WTC11 (cell line): ENCODE results near the gene ADAMTS2. TPM values are rescaled to one million over a fixed set of nuclear protein-coding genes. Genes with fewer than 3 reads are reported as not detected.

Experiments used
- ATAC-seq: fragments of 200-7000 bp; cut with Tn5 transposase; 2 replicates; pipeline ENCODE4 v1.10.0; 2021; ENCODE audit warnings: mild to moderate bottlenecking, moderate library complexity
- CTCF ChIA-PET: fragments of 300-600 bp; sonication (Branson Sonifier 250); formaldehyde crosslinking; loops from one replicate; lab custom pipeline; 2021; ENCODE audit warnings: antibody characterized with exemption; lab: Charles Lee
- POLR2A ChIA-PET: fragments of 350-600 bp; sonication (Branson Sonifier 250); formaldehyde crosslinking; loops from one replicate; lab custom pipeline; 2021; ENCODE audit warnings: antibody characterized with exemption; lab: Charles Lee
- DNase-seq: peaks from one replicate; pipeline ENCODE4 v3.0.0; 2021; ENCODE audit warnings: low spot score
- H3K27ac Mint-ChIP-seq: 2 replicates; pipeline ENCODE4 v1.8.0; 2021; ENCODE audit warnings: mixed read lengths
- H3K27me3 Mint-ChIP-seq: 2 replicates; pipeline ENCODE4 v1.8.0; 2021; ENCODE audit warnings: low read depth, mild to moderate bottlenecking, moderate library complexity, mixed read lengths
- H3K36me3 Mint-ChIP-seq: 2 replicates; pipeline ENCODE4 v1.8.0; 2021; ENCODE audit warnings: mixed read lengths
- H3K4me1 Mint-ChIP-seq: 2 replicates; pipeline ENCODE4 v1.8.0; 2022; ENCODE audit warnings: mixed read lengths
- H3K4me3 Mint-ChIP-seq: 2 replicates; pipeline ENCODE4 v1.8.0; 2021; ENCODE audit warnings: mild to moderate bottlenecking, moderate library complexity, mixed read lengths
- H3K9me3 Mint-ChIP-seq: 2 replicates; pipeline ENCODE4 v1.8.0; 2021; ENCODE audit warnings: mixed read lengths
- CTCF ChIP-seq: fragments of 200-600 bp; IDR thresholded peaks from 2 replicates; pipeline ENCODE4 v1.8.0; 2022; ENCODE audit warnings: antibody characterized with exemption
- ETV6 ChIP-seq: sonication (generic); formaldehyde crosslinking; IDR thresholded peaks from 2 replicates; pipeline ENCODE4 v1.8.1; 2022; ENCODE audit warnings: mild to moderate bottlenecking, missing genetic modification reagents
- FOXJ3 ChIP-seq: sonication (generic); formaldehyde crosslinking; IDR thresholded peaks from 2 replicates; pipeline ENCODE4 v1.9.0; 2021; ENCODE audit warnings: missing genetic modification reagents, mild to moderate bottlenecking, borderline replicate concordance
- GABPB1 ChIP-seq: sonication (generic); formaldehyde crosslinking; IDR thresholded peaks from 2 replicates; pipeline ENCODE4 v1.8.1; 2023; ENCODE audit warnings: mild to moderate bottlenecking, missing genetic modification reagents
- HMGA2 ChIP-seq: fragments of 250-450 bp; sonication (Bioruptor Pico); IDR thresholded peaks from 2 replicates; pipeline ENCODE4 v1.4.0; 2021; ENCODE audit warnings: mild to moderate bottlenecking, moderate library complexity
- JUN ChIP-seq: sonication (generic); formaldehyde crosslinking; IDR thresholded peaks from 2 replicates; pipeline ENCODE4 v1.8.0; 2023; ENCODE audit warnings: mild to moderate bottlenecking, missing genetic modification reagents
- NFATC4 ChIP-seq: fragments of 250-450 bp; sonication (Bioruptor Pico); IDR thresholded peaks from 2 replicates; pipeline ENCODE4 v1.9.0; 2021; ENCODE audit warnings: mild to moderate bottlenecking
- USF1 ChIP-seq: sonication (generic); formaldehyde crosslinking; IDR thresholded peaks from 2 replicates; pipeline ENCODE4 v1.8.0; 2022; ENCODE audit warnings: mild to moderate bottlenecking, missing genetic modification reagents
- USF2 ChIP-seq: sonication (generic); formaldehyde crosslinking; IDR thresholded peaks from 2 replicates; pipeline ENCODE4 v1.8.1; 2023; ENCODE audit warnings: mild to moderate bottlenecking, missing genetic modification reagents, moderate library complexity
- ZNF532 ChIP-seq: fragments of 250-450 bp; sonication (Bioruptor Pico); IDR thresholded peaks from 2 replicates; pipeline ENCODE4 v1.9.0; 2021; ENCODE audit warnings: mild to moderate bottlenecking, borderline replicate concordance
- total RNA-seq: library from RNA; stranded (reverse); gene quantifications from 3 replicates; pipeline ENCODE4 v1.2.3, GENCODE V29; 2021

The ADAMTS2 gene
- total RNA-seq, 1 experiment from 2014 or later = 11.2 TPM

GRCh38 chr5:179337796-179338676, 7.2 kb downstream of the ADAMTS2 start (continued):
- TF ChIP-seq CTCF (no peak), ZNF532 (CRISPR knock-in tag) (no peak), ETV6 (CRISPR knock-in tag) (no peak), JUN (CRISPR knock-in tag) (no peak), GABPB1 (CRISPR knock-in tag) (no peak)

GRCh38 chr5:179336871-179337795, 8.1 kb downstream of the ADAMTS2 start:
- Mint-ChIP-seq H3K4me3 (no peak overlapping the region), H3K36me3 (no peaks in the 10 kb centered on the region), H3K27ac (no peak overlapping the region)
- POLR2A ChIA-PET = no interaction called here
- CTCF ChIA-PET = interaction anchor here (1.1 to 1.3 kb wide), 2 partner anchors 24 to 56 kb away, joined by 3 read pairs; no protein-coding TSS in a partner anchor
- no peak for TF ChIP-seq NFATC4
- no peak for TF ChIP-seq FOXJ3
- TF ChIP-seq, all 79 proteins: peak for 0
- Mint-ChIP-seq H3K9me3 (no peaks in the 10 kb centered on the region), H3K27me3 (peaks cover 9% of the 10 kb centered on the region), H3K4me1 (peaks cover 16% of the 10 kb centered on the region)
- no peak for ATAC-seq
- no peak for DNase-seq

- DNase-seq (no peak), ATAC-seq (peak; percentile 70)
- Mint-ChIP-seq H3K27me3 (peaks cover 4% of the 10 kb centered on the region), H3K27ac (no peak overlapping the region), H3K9me3 (no peaks in the 10 kb centered on the region), H3K4me3 (no peak overlapping the region), H3K4me1 (peaks cover 15% of the 10 kb centered on the region), H3K36me3 (no peaks in the 10 kb centered on the region)
- no peak for TF ChIP-seq HMGA2
- TF ChIP-seq USF1 (CRISPR knock-in tag) = peak; percentile 86
- TF ChIP-seq USF2 (CRISPR knock-in tag) = peak; percentile 84
- POLR2A ChIA-PET = no interaction called here
- CTCF ChIA-PET = interaction anchor here (1.1 kb wide), 1 partner anchor 25 kb away, joined by 3 read pairs; no protein-coding TSS in a partner anchor
These were observed 9.0 kb downstream of the ADAMTS2 start for GRCh38 chr5:179336126-179336870.
